ENCODE results near the gene OCRL.

DNA sequence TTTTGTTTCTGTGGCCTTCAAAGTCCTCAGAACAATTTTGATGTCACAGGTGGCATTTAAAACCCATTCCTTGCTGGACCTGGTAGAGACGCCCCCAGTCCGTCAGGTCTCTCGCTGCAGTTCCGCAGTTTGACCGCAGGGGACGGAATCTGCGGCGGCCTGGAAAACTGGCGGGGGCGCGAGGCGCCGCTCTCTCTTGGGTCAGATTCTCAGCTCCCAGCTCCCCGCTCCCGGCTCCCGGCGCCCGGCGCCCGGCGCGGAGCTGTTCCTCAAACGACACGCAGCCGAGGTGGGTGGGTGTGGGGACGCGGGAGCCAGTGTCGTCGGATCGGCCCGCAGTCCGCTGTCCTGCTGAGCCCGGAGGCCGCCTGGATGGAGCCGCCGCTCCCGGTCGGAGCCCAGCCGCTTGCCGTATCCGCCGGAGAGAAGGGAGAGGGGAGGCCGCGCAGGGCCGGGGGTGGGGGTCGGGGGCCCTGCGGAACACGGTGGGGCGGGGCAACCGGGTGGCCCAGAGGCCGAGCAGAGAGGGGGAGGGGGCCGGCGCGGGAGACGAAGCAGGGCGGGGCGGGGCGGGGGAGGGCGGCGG lies at the start of gene OCRL:
- TF ChIP-seq REST (IDR thresholded peaks at IDR 0.05; ENCODE audit: insufficient read depth in 1 of 2, low read depth in 2 of 2, low read length in 2 of 2) (no peak), TAF1 (IDR thresholded peaks at IDR 0.05; ENCODE audit: borderline replicate concordance, insufficient read depth, low read length) (peak; percentile 61; the same call in 1 of the 2 replicates), POLR2AphosphoS5 (IDR thresholded peaks at IDR 0.05; ENCODE audit: low read depth, low read length) (peak; percentile 42; the same call in 1 of the 2 replicates), SIN3A (IDR thresholded peaks at IDR 0.05; ENCODE audit: borderline replicate concordance, insufficient read depth, low read length) (no peak), FOXP2 (optimal IDR thresholded peaks at IDR 0.05; ENCODE audit: borderline replicate concordance, extremely low read depth, extremely low read length, insufficient read depth) (no peak)
